CD4-positive, alpha-beta T cell treated with Interleukin-17A for 1 hour (primary cell): Measurements from ENCODE around the gene SLCO2A1.

Experiments
- DNase-seq: peaks from one replicate; pipeline ENCODE4 v3.0.0-alpha.2; 2020

SLCO2A1 gene

DNA sequence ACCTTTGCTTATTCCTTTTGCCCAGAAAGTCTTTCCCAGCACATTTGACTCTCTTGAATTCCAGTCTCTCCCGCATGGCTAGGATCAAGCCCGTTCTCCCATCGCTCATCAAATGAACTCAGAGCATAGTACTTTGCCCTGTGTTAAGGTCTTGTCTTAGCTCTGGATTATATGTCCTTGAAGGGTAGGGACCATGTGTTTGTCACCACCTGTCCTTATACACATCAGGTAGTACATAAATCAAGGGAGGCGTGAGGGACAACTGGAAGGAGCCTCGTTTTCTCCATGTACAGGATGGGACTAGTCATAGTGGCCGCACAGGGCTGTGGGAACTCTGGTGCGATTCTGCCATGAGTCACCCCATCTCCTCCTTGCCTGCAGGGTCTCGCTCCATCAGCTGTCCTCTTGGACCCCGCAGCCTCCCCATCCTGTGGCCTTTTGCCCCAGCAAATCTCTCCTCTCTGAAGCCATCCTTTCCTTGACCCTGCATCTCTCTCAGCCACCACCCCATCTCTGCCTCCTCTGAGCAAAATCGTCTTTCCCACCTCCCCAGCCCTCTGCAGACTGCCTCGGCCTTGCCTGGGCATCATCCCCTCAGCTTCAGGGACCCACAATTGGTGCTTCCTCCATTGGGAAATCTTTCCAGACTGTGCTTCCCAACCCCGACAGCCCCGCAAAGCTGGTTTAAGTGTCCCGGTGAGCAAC is 100.7 kb downstream of the SLCO2A1 start:
- DNase-seq: no peak

DNA sequence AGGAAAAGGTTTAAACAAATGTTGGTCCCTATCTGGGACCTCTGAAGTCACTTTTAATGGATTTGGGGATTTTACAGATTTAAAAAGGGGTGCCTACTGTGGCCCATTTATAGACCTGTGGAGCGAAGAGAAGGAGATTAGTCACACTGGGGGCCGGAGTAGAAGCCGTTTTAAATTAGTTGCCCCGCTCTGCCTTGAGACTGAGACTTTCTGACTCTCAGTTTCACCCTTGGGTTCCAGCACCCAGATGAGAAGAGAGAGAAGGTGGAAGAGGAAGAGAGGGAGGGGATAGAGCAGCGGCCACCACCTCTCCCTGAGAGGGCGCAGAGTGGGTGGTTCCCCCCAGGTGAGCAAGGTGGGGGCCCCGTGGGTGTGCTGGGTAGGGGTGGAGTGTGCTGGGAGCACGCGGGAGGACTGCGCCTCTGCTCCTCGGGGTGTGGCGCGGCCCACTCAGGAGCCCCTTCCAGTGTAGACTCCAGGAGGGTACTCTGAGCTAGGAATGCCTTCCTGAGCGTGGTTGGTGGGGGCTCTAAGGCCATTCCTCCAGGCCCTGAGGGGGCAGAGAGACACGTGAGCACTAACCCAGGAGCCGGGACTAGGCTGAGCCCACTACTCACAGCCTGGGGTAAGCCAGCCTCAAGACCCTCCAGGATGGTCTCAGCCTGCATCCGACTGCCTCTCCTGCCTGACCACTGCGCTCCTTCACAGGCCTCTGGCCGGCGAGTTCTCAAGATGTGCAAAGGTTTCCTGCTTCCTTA is 101.4 kb downstream of the SLCO2A1 start:
- DNase-seq: no peak

DNA sequence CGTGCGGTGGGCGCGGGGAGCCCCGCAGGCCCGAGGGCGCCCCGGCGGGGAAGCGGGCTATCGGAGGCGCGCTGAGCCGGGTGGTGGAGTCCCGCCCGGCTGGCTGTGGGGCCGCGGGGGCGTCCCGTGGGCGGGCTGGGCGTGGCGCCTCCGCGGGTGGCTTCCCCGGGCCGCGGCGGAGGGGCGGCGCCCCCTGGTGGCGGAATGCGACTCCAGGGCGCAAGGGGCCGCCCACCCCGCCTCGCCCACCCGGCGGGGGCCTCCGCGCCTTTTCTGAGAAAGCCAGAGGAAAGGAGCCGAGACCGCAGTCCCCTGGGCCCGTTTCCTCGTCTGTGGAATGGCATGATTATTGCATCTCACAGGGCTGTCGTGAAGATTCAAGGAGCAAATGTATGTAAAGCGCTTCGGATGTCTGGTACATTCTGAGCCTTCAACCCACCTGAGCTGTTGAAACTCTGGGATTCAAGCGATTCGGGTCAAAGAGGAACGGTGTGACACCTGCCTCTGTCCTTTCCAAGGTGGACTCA is 102.1 kb downstream of the SLCO2A1 start:
- DNase-seq: peak; percentile 69

DNA sequence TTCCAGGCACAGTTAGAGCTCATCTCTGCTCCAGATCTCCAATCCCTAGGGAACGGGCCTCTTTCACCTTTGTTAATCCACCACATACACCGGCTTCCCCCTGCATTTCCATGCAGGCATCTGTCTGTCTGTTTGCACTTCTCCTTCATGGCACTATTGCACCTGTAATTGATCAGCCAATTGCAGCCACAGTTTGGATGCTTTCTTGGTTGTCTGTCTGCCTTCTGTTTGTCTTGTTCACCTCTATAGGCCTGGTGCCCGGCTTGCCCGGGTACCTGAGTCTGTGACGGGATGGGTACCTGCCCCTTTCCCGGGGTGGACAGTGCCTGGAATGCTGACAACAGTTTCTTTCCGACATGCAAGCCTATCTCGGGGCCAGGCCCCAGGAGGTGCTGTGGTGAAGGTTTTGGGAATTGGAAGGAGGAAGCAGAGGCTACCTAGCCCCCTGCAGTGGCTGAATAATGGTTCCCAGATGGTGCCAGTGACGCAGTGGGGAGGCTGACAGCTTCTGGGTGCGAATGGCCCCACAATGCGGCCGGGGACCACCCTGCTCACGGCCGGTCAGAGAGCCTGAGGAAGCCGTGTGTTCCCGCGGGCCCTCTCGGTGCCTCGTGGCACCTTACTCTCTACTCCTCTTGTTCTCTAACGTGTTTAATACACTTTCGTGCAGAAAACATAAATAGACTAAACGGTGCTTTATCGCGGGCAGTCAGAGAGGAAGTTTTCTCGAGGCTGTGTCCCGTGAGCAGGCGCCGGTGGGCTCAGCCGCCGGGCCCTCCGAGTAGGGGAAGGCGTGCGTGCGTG is 102.8 kb downstream of the SLCO2A1 start:
- no peak for DNase-seq

DNA sequence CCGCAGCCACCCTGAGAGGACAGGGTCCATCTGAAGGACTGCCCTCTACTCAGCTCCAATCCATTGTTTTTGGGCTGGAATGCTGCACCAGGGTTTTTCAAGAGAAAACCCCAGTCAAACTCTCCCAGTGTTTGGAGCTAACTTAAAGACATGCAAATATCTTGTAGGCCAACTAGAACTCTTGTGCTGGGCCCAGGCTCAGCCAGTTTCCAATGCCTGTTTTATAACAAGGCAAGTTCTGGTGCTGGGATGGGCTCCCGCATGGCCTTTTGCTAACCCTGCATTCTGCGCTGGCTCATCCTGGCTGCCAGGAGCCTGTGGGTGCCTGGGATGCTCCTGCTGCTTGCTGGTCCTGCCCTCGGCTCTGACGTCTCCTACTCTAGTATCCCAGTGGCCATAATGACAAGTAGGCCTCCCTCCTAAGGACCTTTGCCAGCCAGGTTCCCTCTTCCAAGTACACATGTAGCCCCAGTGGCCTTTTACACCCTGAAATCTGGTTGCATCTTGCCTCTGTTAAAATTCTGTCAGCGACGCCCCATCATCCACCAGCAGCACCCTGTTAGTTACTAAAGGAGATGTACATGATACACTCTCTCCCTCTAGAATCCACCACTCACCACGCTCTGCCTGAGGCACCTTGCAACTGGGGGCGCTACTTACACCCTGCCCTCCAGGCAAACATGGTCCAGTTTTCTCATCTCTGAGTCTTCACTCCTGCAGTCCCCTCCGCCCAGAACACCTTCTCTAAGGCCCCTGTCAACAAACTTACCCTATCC is 103.6 kb downstream of the SLCO2A1 start:
- DNase-seq: no peak

DNA sequence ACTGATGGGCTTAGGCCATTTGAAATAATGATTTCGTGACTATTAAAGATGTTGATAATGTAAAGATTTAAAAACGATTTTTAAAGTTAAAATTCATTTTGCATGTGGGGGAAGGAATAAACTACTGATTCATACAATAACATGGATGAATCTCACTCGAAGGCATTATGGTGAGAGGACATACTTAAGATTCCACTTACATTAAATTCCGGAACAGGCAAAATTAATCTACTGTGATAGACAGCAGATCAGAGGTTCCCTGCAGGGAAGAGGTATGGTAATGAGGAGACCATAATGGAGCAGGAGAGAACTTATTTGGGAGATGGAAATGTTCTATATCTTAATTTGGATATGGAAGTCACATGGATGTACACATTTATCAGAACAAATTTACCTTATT is 105.7 kb downstream of the SLCO2A1 start:
- DNase-seq: no peak

DNA sequence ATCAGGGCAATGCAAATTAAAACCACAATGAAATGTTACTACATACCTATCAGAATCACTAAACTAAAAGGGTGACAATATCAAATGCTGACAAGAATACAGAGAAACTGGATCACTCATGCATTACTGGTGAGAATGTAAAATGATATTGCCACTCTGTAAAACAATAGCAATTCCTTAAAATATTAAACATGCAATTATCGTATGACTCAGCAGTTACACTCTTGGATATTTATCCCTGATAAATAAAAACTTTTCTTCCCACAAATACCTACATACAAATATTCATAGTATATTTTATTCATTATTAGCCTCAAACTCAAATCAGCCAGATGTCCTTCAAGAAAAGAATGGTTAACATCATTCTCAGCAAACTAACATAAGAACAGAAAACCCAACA is 108.1 kb downstream of the SLCO2A1 start:
- no peak for DNase-seq

DNA sequence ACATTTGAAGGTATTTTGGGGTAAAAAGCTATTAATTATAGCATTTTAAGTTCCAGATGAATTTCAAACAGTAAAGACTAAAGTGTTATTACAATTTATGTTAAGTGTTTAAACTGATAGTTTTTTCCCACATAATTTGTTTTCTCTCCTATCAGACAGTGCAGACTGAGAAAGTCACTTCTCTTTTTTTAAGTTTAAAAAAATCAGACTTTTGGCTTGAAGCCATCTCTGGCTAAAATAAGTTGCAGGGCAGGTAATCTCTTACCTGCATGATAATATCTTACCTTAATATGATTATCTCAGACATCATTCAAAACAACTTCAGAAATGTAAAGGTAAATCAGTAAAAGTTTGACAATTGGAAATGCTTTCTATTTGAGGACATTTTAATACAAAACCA is 112.6 kb downstream of the SLCO2A1 start:
- DNase-seq: no peak

DNA sequence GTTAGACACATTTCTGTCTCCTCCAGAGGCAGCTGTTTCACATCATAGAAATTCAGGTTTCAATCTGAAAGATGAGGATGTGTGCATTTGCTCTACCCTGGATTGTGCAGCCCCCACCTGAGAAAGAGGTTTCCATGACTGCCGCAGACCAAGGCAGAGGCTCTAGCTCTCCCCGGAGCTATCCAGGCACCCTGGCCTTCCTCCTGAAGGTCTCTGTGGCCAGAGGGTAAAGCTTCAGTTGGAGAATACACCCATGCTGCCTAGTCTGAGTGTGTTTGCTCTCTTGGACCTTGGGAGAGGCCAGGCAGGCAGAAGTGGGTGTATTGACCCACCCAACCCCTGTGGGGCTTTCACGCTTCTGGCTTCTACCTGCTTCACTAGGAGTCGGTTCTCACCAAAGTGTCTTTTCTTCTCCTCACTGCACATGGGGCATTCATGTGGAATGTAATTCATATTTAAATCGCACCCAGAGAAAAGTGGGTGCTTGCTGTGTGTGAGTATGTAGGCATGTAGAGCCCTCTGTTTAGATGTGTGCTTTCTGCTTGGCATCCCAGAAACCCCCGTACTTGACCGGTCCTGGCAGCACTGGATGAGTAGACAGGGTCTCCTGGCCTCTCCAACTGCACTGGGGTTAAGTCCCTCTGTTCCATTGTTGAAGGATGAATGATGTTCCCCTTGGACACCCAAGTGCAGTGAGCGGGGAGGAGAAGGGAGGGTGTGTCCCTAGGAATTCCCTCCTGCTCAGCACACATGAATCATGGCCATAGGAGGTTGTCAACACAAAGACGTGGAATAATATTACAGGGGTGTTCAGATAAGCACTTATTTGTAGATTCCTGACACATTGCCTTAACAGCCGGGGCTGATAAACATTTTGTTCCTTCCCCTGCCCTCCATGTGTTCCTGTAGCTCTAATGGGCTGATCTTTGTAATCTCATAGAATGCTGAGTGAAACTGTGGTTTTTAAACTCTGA is 113.8 kb downstream of the SLCO2A1 start:
- DNase-seq: no peak

DNA sequence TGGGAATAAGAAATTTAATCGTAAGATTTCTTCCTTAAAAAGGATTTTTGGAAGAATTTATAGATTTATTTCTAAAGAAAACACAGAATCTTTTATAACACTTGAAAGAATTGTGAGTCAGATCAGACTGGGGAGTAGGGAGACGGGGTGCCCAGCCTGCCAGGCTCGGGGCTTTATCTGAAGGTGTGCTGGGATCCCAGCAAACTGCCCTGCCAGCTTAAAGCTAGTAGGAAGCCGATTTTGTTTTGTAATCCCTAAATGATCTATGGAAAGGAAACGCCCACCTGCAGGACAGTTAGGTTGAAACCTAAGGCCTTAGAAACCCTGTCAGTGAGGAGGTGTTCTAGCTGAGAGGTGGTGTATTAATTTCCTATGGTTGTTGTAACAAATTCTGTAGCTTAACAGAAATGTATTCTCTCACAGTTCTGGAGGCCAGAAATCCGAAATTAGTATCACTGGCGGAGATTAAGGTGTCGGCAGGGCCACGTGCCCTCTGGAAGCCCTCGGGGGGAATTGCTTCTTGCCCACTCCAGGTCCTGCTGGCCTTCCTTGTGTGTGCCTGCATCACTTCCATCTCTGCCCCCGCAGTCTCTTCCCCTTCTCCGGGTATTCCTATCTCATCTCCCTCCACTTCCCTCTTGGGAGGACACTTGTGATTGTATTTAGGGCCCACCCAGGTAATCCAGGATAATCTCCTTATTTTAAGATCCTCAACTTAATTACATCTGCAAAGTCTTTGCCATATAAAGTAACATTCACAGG is 114.7 kb downstream of the SLCO2A1 start:
- DNase-seq: no peak

DNA sequence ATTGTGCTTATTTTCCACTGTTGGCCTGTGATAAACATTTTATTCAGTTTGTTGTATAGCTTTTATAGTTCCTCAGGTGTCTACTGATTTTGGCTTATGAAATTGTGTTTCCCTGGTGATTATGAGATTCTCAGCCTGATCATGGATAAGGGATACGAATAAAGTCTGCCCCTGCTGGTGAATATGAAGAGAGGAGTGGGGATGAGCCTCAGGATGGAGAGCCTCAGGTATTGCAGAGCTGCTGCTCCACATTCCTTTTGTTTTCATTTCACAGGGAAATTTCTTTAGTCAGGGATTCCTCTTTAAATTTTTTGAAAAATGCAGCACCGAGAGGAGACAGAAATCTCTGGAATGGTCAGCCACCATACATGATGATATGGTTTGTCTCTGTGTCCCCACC is 119.3 kb downstream of the SLCO2A1 start:
- DNase-seq: no peak

DNA sequence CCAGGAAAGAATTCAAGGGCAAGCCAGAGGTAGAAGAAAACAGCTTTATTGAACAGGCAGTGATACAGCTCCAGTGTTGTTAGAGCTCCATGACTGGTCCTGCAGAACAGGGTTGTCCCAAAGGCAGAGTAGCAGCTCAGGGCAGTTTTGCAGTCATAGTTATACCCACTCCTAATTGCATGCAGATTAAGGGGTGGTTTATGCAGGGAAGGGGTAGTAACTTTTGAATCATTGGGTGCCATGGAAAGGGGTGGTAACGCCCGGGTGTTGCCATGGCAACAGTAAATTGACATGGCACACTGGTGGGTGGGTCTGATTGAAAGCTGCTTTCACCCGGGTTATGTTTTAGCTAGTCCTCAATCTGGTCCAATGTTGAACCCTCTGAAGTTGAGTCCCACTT is 124.3 kb downstream of the SLCO2A1 start:
- DNase-seq: no peak

DNA sequence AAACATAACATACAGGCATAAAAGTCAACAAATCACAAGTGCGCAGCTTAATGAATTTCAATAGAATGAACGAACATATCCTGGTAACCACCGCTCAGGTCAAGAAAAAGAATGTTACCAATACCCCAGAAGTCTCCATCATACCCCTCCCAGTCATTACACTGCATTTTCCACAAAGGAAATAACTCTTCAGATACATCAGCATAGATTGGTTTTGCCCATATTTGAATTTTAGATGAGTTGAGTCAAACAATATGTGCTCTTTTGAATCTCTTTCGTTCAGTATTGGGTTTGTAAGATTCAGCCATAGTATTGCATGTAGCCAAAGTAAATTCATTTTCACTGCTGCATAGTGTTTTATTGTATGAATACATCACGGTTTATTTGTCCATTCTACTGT is 127.9 kb downstream of the SLCO2A1 start:
- no peak for DNase-seq

DNA sequence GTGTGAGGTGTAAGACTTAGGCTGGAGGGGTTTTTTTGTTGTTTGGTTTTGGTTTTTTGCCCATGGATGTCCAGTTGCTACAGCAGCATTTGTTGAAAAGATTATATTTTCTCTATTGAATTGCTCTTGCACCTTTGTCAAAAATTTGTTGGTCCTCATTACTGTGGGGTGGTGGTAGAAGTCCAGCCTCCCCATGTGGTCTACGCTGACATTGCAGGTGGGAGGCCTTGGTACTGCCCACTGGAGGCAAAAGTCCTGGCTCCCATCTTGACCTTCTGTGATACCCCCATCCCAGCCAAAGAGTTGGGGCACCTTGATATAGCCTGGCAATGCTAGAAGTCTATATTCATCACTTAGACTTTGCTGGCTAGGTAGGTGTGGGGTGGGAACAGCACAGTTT is 128.6 kb downstream of the SLCO2A1 start:
- DNase-seq: no peak

DNA sequence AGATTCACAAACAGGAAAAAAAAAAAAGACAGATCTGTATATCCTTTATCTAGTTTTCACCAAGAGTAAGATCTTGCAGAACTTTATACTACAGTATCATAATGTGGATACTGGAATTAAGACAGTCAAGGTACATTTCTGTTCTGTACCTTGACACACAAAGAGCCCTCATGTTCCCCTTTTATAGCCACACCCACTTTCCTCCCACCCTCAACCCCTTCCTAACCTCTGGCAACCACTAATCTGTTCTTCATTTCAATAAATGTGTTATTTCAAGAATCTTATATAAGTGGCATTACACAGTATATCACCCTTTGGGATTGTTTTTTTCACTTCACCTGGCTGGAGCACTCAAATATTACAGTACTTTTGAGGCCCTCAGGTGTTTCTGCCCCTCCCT is 130.4 kb downstream of the SLCO2A1 start:
- DNase-seq: no peak

DNA sequence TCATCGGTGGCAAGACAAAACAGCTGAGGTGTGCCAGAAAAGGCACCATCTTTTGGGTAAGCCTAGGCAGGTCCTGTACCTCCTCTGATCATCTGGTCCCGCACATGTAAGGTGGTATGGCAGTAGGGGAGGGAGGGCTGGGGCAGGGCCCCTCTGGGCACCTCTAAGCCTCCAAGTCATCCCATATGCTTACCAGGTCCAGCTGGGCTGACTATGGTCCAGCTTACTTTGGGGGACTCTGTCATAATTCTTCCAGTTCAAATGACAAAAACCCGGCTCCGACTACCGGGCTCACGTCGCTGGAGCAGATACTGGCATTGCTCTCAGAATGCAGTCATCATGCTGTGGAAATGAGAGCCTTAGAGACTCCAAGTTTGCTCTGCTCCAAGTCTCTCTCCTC is 132.2 kb downstream of the SLCO2A1 start:
- no peak for DNase-seq

DNA sequence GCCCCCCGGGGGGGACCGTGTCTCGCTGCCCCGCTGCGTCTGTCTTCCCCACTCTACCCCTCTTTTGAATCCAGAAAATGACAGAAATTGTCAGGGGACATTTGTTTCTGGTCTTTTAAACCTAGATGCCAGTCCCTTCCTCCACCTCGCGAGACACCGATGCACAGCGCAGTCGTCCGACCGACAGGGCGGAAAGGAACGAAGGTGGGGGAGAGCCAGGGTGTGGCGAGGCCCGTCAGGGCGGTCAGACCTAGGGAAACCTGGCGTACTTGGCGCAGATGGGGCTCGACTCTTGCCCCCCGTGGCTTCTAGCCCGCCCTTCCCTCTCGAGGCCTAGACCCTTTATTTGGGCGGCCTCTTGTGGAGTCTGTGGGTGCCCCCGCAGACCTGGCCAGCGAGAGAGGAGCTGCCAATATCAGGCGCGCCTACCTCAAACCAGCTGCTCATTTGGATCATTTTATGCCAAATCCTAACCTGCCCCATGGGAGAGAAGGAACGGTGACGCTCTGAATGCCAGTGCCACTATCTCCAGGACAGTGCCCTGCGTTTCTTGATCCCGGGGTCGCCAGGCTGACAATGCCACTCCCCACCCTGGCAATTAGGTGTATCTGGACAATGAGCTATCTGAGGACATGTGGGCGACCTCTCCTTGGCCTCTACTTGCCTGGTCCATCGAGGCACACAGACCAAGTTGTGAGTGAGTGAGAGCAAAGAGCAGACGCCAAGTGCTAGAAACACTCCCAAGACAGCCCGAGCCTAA is 133.5 kb downstream of the SLCO2A1 start:
- no peak for DNase-seq

DNA sequence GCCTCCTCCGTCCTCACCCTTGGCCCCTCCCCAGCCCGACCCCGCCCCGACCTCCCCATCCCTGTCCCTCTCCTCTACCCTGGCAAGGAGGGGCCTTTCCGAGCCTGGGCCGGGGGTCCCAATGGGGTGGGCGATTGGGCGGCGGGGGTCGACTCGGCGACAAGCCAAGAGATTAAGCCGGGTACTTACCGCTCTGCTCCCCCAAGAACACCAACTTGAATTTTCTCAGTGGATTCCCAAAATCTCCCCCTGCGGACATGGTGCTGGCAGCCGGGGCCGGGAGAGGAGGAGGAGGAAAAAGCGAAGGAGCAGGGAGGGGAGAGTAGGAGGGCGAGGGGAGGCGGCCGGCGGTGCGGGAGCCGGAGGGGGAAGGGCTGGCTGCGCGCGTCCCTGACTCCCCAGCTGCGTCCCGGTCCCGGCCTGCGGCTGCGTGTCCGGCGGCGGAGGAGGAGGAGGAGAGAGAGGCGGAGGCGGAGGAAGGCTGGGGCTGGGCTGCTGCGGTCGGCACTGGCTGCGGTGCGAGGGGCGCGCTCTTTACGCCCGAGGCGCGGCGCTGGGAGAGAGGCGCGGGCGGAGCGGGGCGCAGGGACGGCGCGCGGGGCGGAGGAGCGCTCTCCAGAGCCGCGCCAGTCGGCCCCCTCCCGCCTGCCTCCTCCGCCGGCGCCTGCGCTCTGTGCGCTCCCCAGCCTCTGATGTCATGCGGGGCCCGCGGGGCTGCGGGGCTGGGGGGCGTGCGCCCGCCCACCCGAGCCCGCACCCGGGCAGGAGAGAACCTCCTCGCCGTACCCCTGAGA is 134.3 kb downstream of the SLCO2A1 start, which contains the start of gene RAB6B:
TSS of gene RAB6B (minus strand) at position 675 of the 794 bp plus-strand sequence. CDS start at position 259, 416 bp downstream.
- no peak for DNase-seq
